ENCODE data around the gene MAPRE2. TPM values are rescaled to one million over a fixed set of nuclear protein-coding genes. Genes with fewer than 3 reads are reported as not detected.

The MAPRE2 gene
- total RNA-seq, 1 experiment from 2014 or later, result 9.1 TPM

DNA sequence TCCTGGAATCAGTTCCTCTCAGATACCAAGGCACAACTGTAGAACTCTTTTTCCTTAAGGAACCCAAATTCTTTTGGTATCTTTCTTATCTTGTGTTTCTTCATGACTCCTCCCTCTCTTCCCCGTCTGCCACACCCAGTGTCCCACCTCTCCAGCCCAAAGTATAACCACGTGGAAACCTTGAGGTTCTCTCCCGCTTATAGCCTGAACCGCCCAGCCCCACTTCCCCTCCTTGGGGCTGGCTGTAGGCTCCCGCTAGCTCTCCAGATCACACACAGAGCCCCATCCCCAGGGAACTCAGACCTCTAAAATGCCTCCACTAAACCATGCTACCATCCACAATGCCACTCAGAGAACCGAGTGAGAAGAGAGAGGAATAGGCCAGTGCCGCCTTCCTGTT, 87.5 kb downstream of the MAPRE2 start:
- TF ChIP-seq, protein P1, sequence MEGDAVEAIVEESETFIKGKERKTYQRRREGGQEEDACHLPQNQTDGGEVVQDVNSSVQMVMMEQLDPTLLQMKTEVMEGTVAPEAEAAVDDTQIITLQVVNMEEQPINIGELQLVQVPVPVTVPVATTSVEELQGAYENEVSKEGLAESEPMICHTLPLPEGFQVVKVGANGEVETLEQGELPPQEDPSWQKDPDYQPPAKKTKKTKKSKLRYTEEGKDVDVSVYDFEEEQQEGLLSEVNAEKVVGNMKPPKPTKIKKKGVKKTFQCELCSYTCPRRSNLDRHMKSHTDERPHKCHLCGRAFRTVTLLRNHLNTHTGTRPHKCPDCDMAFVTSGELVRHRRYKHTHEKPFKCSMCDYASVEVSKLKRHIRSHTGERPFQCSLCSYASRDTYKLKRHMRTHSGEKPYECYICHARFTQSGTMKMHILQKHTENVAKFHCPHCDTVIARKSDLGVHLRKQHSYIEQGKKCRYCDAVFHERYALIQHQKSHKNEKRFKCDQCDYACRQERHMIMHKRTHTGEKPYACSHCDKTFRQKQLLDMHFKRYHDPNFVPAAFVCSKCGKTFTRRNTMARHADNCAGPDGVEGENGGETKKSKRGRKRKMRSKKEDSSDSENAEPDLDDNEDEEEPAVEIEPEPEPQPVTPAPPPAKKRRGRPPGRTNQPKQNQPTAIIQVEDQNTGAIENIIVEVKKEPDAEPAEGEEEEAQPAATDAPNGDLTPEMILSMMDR (conservative IDR thresholded peaks at IDR 0.05), result no peak
- no peak for TF ChIP-seq EZH2 (IDR thresholded peaks at IDR 0.05; ENCODE audit: low read depth)
- Histone ChIP-seq H3K36me3 (ENCODE audit: low read depth) (no peaks in the 10 kb centered on the region), H3K27ac (no peak overlapping the region), H4K20me1 (ENCODE audit: insufficient read depth) (no peaks in the 10 kb centered on the region), H3K27me3 (ENCODE audit: insufficient read depth, low read depth) (no peaks in the 10 kb centered on the region), H3F3A (ENCODE audit: insufficient read depth, low read depth) (no peaks in the 10 kb centered on the region), H2AFZ (no peak overlapping the region), H3K4me1 (replicated peaks; ENCODE audit: insufficient read depth) (no peaks in the 10 kb centered on the region), H3K4me2 (no peak overlapping the region), H3K9me3 (ENCODE audit: insufficient read depth, low read depth) (no peaks in the 10 kb centered on the region), H3K9me2 (ENCODE audit: insufficient read depth) (no peaks in the 10 kb centered on the region), H3K4me3 (no peak overlapping the region), H3K79me2 (ENCODE audit: low read depth) (no peaks in the 10 kb centered on the region)
- ChIA-PET POLR2A (ENCODE audit: unreplicated experiment) (no interaction called here), CTCF (no interaction called here)
- BruUV-seq (replicated peaks), result no TSS peak
- no peak for DNase-seq
- intact Hi-C loops (cut with micrococcal nuclease; ENCODE audit: unreplicated experiment), result no loop called here

DNA sequence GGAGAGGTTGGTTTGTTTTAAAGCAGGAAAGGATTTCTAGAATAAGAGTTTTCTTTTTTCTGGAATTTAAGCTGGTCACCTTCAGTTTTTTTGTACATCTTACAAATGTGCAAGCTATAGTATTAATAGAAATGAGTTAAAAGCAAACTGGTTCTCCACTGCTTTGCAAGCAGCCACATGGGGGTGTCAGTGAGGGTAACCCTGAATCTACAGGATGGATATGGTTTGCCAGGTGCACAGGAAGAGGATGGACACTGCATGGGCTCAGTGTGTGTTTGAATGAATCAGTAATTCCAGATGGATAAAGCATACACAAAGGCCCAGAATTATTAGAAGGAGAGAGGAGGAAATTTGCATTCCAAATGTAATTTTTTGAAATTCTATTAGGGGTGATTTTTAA, 89.0 kb downstream of the MAPRE2 start:
- Histone ChIP-seq H3K27ac (no peak overlapping the region), H3K9me2 (ENCODE audit: insufficient read depth) (no peaks in the 10 kb centered on the region), H3K4me2 (no peak overlapping the region), H3K79me2 (ENCODE audit: low read depth) (no peaks in the 10 kb centered on the region), H4K20me1 (ENCODE audit: insufficient read depth) (no peaks in the 10 kb centered on the region), H2AFZ (no peak overlapping the region), H3K4me3 (no peak overlapping the region), H3K27me3 (ENCODE audit: insufficient read depth, low read depth) (no peaks in the 10 kb centered on the region), H3K4me1 (replicated peaks; ENCODE audit: insufficient read depth) (no peaks in the 10 kb centered on the region), H3K9me3 (ENCODE audit: insufficient read depth, low read depth) (no peaks in the 10 kb centered on the region), H3F3A (ENCODE audit: insufficient read depth, low read depth) (no peaks in the 10 kb centered on the region), H3K36me3 (ENCODE audit: low read depth) (no peaks in the 10 kb centered on the region)
- POLR2A ChIA-PET (ENCODE audit: unreplicated experiment), result no interaction called here
- DNase-seq, result no peak
- TF ChIP-seq, protein P1 (conservative IDR thresholded peaks at IDR 0.05), result no peak
- no peak for TF ChIP-seq EZH2 (IDR thresholded peaks at IDR 0.05; ENCODE audit: low read depth)
- intact Hi-C loops (cut with micrococcal nuclease; ENCODE audit: unreplicated experiment), result no loop called here
- CTCF ChIA-PET, result no interaction called here
- no TSS peak for BruUV-seq (replicated peaks)

DNA sequence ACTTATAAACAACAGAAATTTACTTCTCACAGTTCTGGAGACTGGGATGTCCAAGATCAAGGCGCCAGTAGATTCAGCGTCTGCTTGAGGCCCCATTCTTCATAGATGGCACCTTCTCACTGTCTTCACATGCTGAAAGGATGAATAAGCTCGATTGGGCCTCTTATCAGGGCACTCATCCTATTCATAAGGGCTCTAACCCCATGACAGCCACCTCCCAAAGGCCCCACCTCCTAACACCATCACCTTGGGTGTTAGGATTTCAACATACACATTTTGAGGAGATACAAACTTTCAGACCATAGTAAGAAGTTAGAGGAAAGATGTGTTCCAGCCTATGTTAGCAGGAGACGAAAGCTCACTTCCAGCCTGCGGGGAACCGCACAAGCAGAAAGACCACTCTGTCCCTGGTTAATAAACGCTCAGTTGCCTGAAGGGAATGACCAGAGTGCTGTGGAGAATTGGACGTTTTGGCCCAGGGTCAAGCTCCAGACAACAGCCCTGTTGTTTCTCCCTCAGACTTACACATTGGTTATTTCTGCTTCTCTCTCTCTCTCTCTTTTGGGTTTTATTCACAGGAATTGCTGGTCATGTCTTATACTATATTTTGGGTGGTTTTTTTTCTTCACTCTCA, 90.3 kb downstream of the MAPRE2 start:
- DNase-seq, result no peak
- Histone ChIP-seq H3K4me3 (no peak overlapping the region), H3K27me3 (ENCODE audit: insufficient read depth, low read depth) (no peaks in the 10 kb centered on the region), H3K9me2 (ENCODE audit: insufficient read depth) (no peaks in the 10 kb centered on the region), H3F3A (ENCODE audit: insufficient read depth, low read depth) (no peaks in the 10 kb centered on the region), H3K79me2 (ENCODE audit: low read depth) (no peaks in the 10 kb centered on the region), H3K4me2 (no peak overlapping the region), H3K27ac (no peak overlapping the region), H3K4me1 (replicated peaks; ENCODE audit: insufficient read depth) (no peaks in the 10 kb centered on the region), H4K20me1 (ENCODE audit: insufficient read depth) (no peaks in the 10 kb centered on the region), H3K9me3 (ENCODE audit: insufficient read depth, low read depth) (no peaks in the 10 kb centered on the region), H2AFZ (no peak overlapping the region), H3K36me3 (ENCODE audit: low read depth) (no peaks in the 10 kb centered on the region)
- ChIA-PET POLR2A (ENCODE audit: unreplicated experiment) (no interaction called here), CTCF (no interaction called here)
- TF ChIP-seq EZH2 (IDR thresholded peaks at IDR 0.05; ENCODE audit: low read depth), result no peak
- TF ChIP-seq, protein P1 (conservative IDR thresholded peaks at IDR 0.05), result no peak
- intact Hi-C loops (cut with micrococcal nuclease; ENCODE audit: unreplicated experiment), result no loop called here
- BruUV-seq (replicated peaks), result no TSS peak

Measured in PC-9 (cell line).